Ovary (tissue), 9 donors: ENCODE measurements around the gene SWI5. TPM values are rescaled to one million over a fixed set of nuclear protein-coding genes. Genes with fewer than 3 reads are reported as not detected.

Experiments used
- DNase-seq, 5 donors: peaks; one replicate each; pipeline ENCODE4 v3.0.0-alpha.2; 2019 to 2020
- H3K27ac ChIP-seq, 2 donors: fragments of 200-600 bp; one replicate each; pipeline versions ENCODE4 v1.5.1 to v1.8.0; 2019 to 2022
- H3K27me3 ChIP-seq: fragments of 200-600 bp; one replicate; pipeline ENCODE4 v1.8.0; 2022
- H3K36me3 ChIP-seq: fragments of 200-600 bp; sonication (generic); one replicate; pipeline ENCODE4 v1.5.1; 2019
- H3K4me1 ChIP-seq: one replicate; pipeline ENCODE4 v1.8.1; 2013; ENCODE audit warnings: mild to moderate bottlenecking, moderate library complexity; ENCODE audit not compliant: insufficient read depth
- H3K4me3 ChIP-seq: fragments of 200-600 bp; sonication (generic); one replicate; pipeline ENCODE4 v1.5.1; 2017
- H3K9me3 ChIP-seq, 2 donors: fragments of 200-600 bp in 1 of 2; sonication (generic) in 1 of 2; one replicate each; pipeline versions ENCODE4 v1.5.1 to v1.8.1; 2013 to 2019; ENCODE audit warnings: mild to moderate bottlenecking in 1 of 2, moderate library complexity in 1 of 2
- EP300 ChIP-seq: sonication (generic); formaldehyde crosslinking; IDR thresholded peaks from one replicate; pipeline ENCODE4 v1.6.1; 2017; ENCODE audit warnings: antibody characterized with exemption
- POLR2A ChIP-seq: fragments of 450-650 bp; IDR thresholded peaks from one replicate; pipeline ENCODE4 v1.6.1; 2017; ENCODE audit warnings: antibody characterized with exemption, mild to moderate bottlenecking, moderate library complexity
- WGBS, 3 donors: extraction: QIAGEN DNeasy Blood & Tissue Kit in 1 of 3; methylation state at CpG; one replicate each; pipeline versions ENCODE4 v1.1.5 to v1.1.7; 2013 to 2017; 5-methylcytosine and 5-hydroxymethylcytosine counted together
- intact Hi-C, 4 donors: fragments of 100-400 bp; cut with DNase I; formaldehyde crosslinking; loops; one replicate each; pipeline versions ENCODE4 v1.11.0 to v1.15.1; 2022 to 2023
- polyA plus RNA-seq, 2 donors: library from polyadenylated mRNA; stranded (reverse); fragments of 200-250 nt in 1 of 2; fragments of 350-450 nt in 1 of 2; fragmentation: Illumina TruSeq in 1 of 2; extraction: RNeasy Lipid Tissue Mini Kit (QIAGEN cat#74804) in 1 of 2; gene quantifications; one replicate each; pipeline ENCODE4 v1.2.3, GENCODE V29; 2013 to 2014
- total RNA-seq, 7 donors: library from RNA; depleted of rRNA in 2 of 7; stranded (reverse); fragments of >200 nt in 2 of 7; fragmentation: NEBNext Ultra II Directional in 3 of 7; extraction: Animal tissue kit (Norgen Biotek cat#: 25700) in 3 of 7; gene quantifications; one replicate each; pipeline versions ENCODE4 v1.1.0 to v1.2.4, GENCODE V29; 2016 to 2023
- TF ChIP-seq, protein P1 (sequence below), 3 donors: fragments of 450-650 bp in 2 of 3; fragments of 200-600 bp in 1 of 3; IDR thresholded peaks; one replicate each; pipeline versions ENCODE4 v1.5.1 to v1.8.0; 2016 to 2022; ENCODE audit warnings: antibody characterized with exemption in 3 of 3, mild to moderate bottlenecking in 1 of 3
- donor health status: DM: no; HTN: no; CAD: no; lungs with moderate emphysema.
- donor health status: DM: no; HTN: no; CAD: no.
- donor health status: Bipolar disorder and iron deficiency.
- donor health status: DM: yes; HTN: yes; CAD: no.
- donor health status: DM: no; HTN: no; CAD: no.
- donor health status: DM: yes; HTN: yes; CAD: no.

Gene SWI5
- total and polyA plus RNA-seq, 9 donors = 22.4 to 48.9 (median 30.3) TPM

DNA sequence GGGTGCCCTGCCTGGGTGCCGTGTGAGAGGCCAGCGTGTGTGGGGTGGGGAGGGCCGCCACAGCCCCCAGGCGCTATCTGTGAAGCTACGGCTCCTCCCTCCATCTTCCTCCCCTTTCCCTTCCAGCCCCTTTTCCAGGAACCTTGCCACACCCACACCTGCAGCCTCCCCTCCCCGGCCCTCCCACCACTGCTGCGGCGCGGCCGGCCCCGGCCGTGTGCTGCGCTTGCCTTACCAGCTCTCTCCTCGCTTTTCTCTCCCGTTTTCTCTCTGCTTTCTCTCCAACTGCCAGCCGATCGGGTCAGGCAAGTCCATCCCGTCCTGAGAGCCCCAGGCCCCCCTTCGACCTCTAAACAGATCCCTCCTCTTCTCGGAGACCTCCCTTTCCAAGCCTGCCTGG is 21.7 kb upstream of the SWI5 start:
- intact Hi-C loops = no loop called here
- DNase-seq = no peak
- no peak for TF ChIP-seq POLR2A
- TF ChIP-seq, protein P1, sequence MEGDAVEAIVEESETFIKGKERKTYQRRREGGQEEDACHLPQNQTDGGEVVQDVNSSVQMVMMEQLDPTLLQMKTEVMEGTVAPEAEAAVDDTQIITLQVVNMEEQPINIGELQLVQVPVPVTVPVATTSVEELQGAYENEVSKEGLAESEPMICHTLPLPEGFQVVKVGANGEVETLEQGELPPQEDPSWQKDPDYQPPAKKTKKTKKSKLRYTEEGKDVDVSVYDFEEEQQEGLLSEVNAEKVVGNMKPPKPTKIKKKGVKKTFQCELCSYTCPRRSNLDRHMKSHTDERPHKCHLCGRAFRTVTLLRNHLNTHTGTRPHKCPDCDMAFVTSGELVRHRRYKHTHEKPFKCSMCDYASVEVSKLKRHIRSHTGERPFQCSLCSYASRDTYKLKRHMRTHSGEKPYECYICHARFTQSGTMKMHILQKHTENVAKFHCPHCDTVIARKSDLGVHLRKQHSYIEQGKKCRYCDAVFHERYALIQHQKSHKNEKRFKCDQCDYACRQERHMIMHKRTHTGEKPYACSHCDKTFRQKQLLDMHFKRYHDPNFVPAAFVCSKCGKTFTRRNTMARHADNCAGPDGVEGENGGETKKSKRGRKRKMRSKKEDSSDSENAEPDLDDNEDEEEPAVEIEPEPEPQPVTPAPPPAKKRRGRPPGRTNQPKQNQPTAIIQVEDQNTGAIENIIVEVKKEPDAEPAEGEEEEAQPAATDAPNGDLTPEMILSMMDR (IDR thresholded peaks at IDR 0.05) = no peak
- no peak for TF ChIP-seq EP300
- H3K4me1 ChIP-seq = no peaks in the 10 kb centered on the region
- no peaks in the 10 kb centered on the region for H3K36me3 ChIP-seq
- H3K27ac ChIP-seq = no peak overlapping the region
- H3K27me3 ChIP-seq = no peaks in the 10 kb centered on the region
- WGBS, 3 donors = 77 to 81% (median 79%) methylated on average over 20 of the region's 20 CpGs
- no peaks in the 10 kb centered on the region for H3K9me3 ChIP-seq
- H3K4me3 ChIP-seq = no peak overlapping the region

DNA sequence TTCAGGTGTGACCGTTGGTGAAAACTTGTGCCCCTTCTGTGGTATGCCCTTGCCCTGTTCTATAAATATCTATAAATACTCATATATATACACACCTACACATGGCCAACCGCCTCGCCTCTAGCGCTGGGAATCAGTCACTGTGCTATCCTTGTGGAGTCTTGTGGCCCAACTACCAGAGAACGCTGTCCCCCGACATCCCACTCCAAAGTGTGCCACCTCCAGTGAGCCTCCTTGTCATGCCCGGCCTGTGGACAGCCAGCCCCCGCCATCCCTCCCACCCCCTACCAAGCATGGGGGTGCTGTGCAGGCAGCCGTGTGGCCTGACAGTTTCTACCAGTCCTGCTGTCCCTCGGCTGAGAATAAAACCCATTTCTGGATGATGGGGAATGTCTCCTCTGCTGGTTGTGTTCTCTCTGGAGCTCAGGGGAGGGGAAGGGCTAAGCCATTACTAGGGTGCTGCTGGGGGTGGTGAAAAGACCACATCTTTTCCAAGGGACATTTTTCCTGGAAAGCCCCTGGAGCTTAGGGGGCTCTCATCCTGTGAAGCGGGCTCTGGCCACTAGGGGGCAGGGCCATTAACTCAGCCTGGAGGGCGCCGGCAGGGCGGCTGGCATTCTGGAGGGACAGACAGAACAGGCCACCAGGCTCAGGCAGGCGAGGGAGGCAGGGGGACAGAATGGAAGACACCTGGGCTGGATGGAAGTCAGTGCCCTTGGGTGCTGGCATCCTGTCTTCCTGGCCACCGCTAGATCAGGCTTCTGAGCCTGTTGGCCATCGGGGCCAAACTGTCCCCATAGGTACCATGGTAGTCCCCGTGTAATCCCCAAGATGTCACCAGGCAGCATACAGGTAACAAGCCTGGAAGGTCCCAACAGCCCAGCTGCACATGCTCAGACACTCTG is 21.0 kb upstream of the SWI5 start:
- TF ChIP-seq POLR2A = no peak
- TF ChIP-seq, protein P1 (IDR thresholded peaks at IDR 0.05) = peak; percentile 46 to 56 (median 49)
- no peak for TF ChIP-seq EP300
- intact Hi-C loops = no loop called here
- H3K27me3 ChIP-seq = no peaks in the 10 kb centered on the region
- H3K4me1 ChIP-seq = no peaks in the 10 kb centered on the region
- 57 to 59% (median 58%) methylated on average over 18 of the region's 18 CpGs for WGBS, 3 donors
- H3K9me3 ChIP-seq = no peaks in the 10 kb centered on the region
- H3K27ac ChIP-seq = no peak overlapping the region
- H3K4me3 ChIP-seq = no peak overlapping the region
- peak; percentile 36 to 73 (median 59) for DNase-seq
- H3K36me3 ChIP-seq = no peaks in the 10 kb centered on the region

DNA sequence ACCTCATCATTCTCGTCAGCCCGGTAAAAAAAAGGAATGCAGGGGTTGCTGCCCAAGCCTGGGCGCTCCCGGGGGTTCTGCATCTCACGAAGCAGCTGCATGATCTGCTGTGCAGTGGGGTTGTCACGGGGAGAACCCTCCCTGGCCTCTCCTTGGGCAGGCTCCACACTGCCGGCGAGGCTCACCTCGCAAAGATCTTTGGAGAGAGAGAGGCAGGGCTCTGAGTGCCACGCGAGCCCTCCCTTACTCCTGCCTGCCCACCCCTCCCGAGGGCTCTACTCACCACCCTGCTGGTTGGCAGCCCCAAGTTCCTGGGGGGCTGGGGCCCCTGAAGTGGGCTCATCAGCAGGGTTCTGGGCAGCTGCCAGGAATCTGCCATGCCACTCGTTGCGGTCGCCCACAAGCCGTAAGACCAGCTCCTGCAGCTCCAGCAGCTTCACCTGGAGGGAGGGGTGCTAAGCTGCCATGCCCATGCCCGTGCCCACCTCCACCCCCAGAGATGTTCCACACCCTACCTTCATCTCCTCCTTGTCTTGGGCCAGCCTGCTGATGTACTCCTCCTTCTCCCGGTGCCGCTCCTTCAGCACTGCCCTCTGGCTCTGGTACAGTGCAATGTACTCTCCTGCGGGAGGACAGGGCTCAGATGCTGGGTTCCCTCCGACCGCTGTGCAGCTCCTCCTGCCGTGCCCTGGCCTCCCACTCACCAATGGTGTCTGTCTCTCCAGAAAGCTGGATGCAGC is 18.8 kb upstream of the SWI5 start:
- no peaks in the 10 kb centered on the region for H3K36me3 ChIP-seq
- intact Hi-C loops = no loop called here

DNA sequence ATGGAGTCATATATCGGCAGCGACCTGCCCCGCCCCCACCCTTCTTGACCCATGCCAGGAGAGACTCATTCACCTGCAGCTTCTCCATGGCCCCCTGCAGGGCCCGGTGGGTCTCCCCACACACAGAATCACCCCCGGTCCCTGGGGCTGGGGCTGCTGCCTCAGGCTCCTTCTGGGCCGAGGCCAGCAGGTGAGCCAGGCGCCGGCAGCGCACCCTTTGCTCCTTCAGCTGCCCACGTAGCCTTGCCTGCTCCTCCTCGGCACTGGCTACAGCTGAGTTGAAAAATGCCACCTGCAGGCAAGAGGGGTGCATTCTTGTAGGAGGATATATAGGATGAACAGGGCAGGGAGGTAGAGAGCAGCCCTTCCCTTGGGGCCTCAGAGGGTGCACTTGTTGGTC is 18.2 kb upstream of the SWI5 start:
- intact Hi-C loops = no loop called here
- Histone ChIP-seq H3K27ac (no peak overlapping the region), H3K4me3 (no peak overlapping the region), H3K9me3 (no peaks in the 10 kb centered on the region), H3K27me3 (no peaks in the 10 kb centered on the region), H3K4me1 (no peaks in the 10 kb centered on the region), H3K36me3 (no peaks in the 10 kb centered on the region)
- no peak for DNase-seq
- TF ChIP-seq, protein P1 (IDR thresholded peaks at IDR 0.05) = no peak
- TF ChIP-seq EP300 (no peak), POLR2A (no peak)
- WGBS, 3 donors = 78 to 82% (median 79%) methylated on average over 11 of the region's 11 CpGs

More for the DNA sequence above, 18.8 kb upstream of the SWI5 start:
- WGBS, 3 donors = 76 to 78% (median 77%) methylated on average over 23 of the region's 23 CpGs
- no peak overlapping the region for H3K27ac ChIP-seq
- no peaks in the 10 kb centered on the region for H3K4me1 ChIP-seq
- H3K27me3 ChIP-seq = no peaks in the 10 kb centered on the region
- H3K9me3 ChIP-seq = no peaks in the 10 kb centered on the region
- no peak for TF ChIP-seq EP300
- TF ChIP-seq, protein P1 (IDR thresholded peaks at IDR 0.05) = no peak
- TF ChIP-seq POLR2A = no peak
- no peak for DNase-seq
- no peak overlapping the region for H3K4me3 ChIP-seq
